ENCODE results near the gene ARHGAP32.

The ARHGAP32 gene

GRCh38 chr11:128929468-128929867 lies 262.7 kb downstream of the ARHGAP32 start:
- H3K9ac ChIP-seq (ENCODE audit: low read length), result no peak overlapping the region
- DNase-seq (ENCODE audit: low read depth), result no peak
- H3K27me3 ChIP-seq (replicated peaks; ENCODE audit: control insufficient read depth, insufficient read depth, low read length), result peaks cover 44% of the 10 kb centered on the region
- H3K9me3 ChIP-seq (ENCODE audit: control insufficient read depth, low read length), result peaks cover 4% of the 10 kb centered on the region
- H3K4me1 ChIP-seq (ENCODE audit: control insufficient read depth, insufficient read depth, low read length), result no peaks in the 10 kb centered on the region
- H3K4me3 ChIP-seq (ENCODE audit: low read length), result no peak overlapping the region
- no peaks in the 10 kb centered on the region for H3K36me3 ChIP-seq (ENCODE audit: control insufficient read depth, insufficient read depth, low read length, severe bottlenecking)

- H3K4me3 ChIP-seq (ENCODE audit: low read length), result no peak overlapping the region
- DNase-seq (ENCODE audit: low read depth), result no peak
These were observed 263.7 kb downstream of the ARHGAP32 start for GRCh38 chr11:128928400-128928799.

GRCh38 chr11:128927683-128928336 lies 264.3 kb downstream of the ARHGAP32 start:
- DNase-seq (ENCODE audit: low read depth), result no peak
- no peaks in the 10 kb centered on the region for H3K36me3 ChIP-seq (ENCODE audit: control insufficient read depth, insufficient read depth, low read length, severe bottlenecking)
- no peaks in the 10 kb centered on the region for H3K9me3 ChIP-seq (ENCODE audit: control insufficient read depth, low read length)
- H3K4me3 ChIP-seq (ENCODE audit: low read length), result no peak overlapping the region
- H3K9ac ChIP-seq (ENCODE audit: low read length), result no peak overlapping the region
- H3K4me1 ChIP-seq (ENCODE audit: control insufficient read depth, insufficient read depth, low read length), result no peaks in the 10 kb centered on the region
- H3K27me3 ChIP-seq (replicated peaks; ENCODE audit: control insufficient read depth, insufficient read depth, low read length), result peaks cover 51% of the 10 kb centered on the region

More at GRCh38 chr11:128928400-128928799, 263.7 kb downstream of the ARHGAP32 start:
- H3K9me3 ChIP-seq (ENCODE audit: control insufficient read depth, low read length), result no peaks in the 10 kb centered on the region
- H3K36me3 ChIP-seq (ENCODE audit: control insufficient read depth, insufficient read depth, low read length, severe bottlenecking), result no peaks in the 10 kb centered on the region
- peaks cover 49% of the 10 kb centered on the region for H3K27me3 ChIP-seq (replicated peaks; ENCODE audit: control insufficient read depth, insufficient read depth, low read length)
- no peak overlapping the region for H3K9ac ChIP-seq (ENCODE audit: low read length)
- no peaks in the 10 kb centered on the region for H3K4me1 ChIP-seq (ENCODE audit: control insufficient read depth, insufficient read depth, low read length)

- Histone ChIP-seq H3K27me3 (replicated peaks; ENCODE audit: control insufficient read depth, insufficient read depth, low read length) (peaks cover 47% of the 10 kb centered on the region), H3K4me1 (ENCODE audit: control insufficient read depth, insufficient read depth, low read length) (no peaks in the 10 kb centered on the region), H3K9ac (ENCODE audit: low read length) (no peak overlapping the region), H3K9me3 (ENCODE audit: control insufficient read depth, low read length) (no peaks in the 10 kb centered on the region), H3K4me3 (ENCODE audit: low read length) (no peak overlapping the region), H3K36me3 (ENCODE audit: control insufficient read depth, insufficient read depth, low read length, severe bottlenecking) (no peaks in the 10 kb centered on the region)
- DNase-seq (ENCODE audit: low read depth), result no peak
These were observed 265.0 kb downstream of the ARHGAP32 start for GRCh38 chr11:128927108-128927461.

DNA sequence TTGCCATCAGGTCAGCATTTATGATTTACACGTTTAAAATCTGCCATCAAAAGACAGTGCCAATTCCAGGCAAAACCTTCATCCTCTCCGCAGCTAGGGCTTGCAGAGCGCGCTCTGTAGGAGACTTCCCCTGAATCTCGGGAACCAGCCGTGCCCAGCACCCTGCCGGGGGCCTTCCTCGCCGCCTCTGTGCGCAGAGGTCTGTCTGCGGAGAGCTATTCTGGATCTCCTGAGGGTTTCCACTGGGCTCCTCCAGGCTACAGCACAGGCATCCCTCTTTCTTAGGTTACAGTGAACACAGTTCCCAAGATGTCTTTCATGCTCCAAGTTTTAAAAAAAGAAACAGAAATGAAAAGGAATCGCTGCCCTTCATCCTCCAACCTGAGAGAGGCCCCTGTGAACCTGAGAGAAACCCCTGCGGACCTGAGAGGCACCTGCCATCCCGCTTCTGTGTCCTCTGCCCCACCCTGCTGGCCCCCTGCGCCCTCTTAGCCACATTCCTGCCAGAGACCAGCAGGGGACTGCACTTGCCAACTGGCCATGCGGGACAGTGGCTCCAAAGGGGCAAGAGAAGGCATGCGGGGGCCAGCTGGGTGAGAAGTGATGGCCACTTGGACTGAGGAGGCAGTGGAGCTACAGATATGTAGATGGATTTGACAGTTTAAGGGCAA lies 265.6 kb downstream of the ARHGAP32 start:
- H3K9me3 ChIP-seq (ENCODE audit: control insufficient read depth, low read length), result no peaks in the 10 kb centered on the region
- H3K27me3 ChIP-seq (replicated peaks; ENCODE audit: control insufficient read depth, insufficient read depth, low read length), result peaks cover 42% of the 10 kb centered on the region
- no peaks in the 10 kb centered on the region for H3K4me1 ChIP-seq (ENCODE audit: control insufficient read depth, insufficient read depth, low read length)
- H3K9ac ChIP-seq (ENCODE audit: low read length), result no peak overlapping the region
- no peak for DNase-seq (ENCODE audit: low read depth)
- H3K36me3 ChIP-seq (ENCODE audit: control insufficient read depth, insufficient read depth, low read length, severe bottlenecking), result no peaks in the 10 kb centered on the region
- no peak overlapping the region for H3K4me3 ChIP-seq (ENCODE audit: low read length)

DNA sequence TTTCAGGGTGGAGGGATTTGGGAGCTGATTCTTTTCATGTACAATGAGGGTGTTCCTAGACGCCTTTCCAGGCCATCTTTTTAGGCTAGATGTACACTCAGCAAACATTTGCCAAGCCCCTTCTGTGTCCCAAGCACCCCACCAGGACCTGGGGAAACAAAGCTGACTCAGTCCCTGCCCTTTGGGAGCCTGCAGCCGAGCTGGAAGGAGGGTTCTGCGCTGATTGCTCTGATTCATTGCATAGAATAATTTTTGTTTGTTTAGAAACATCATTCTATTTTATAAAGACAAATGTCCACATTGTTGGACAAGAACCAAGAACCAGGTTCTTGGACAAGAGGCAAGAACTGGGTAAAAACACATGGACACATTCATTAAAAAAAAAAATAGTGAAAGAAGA lies 266.1 kb downstream of the ARHGAP32 start:
- H3K4me1 ChIP-seq (ENCODE audit: control insufficient read depth, insufficient read depth, low read length), result no peaks in the 10 kb centered on the region
- H3K27me3 ChIP-seq (replicated peaks; ENCODE audit: control insufficient read depth, insufficient read depth, low read length), result peaks cover 41% of the 10 kb centered on the region
- no peaks in the 10 kb centered on the region for H3K9me3 ChIP-seq (ENCODE audit: control insufficient read depth, low read length)
- no peak overlapping the region for H3K9ac ChIP-seq (ENCODE audit: low read length)
- no peak overlapping the region for H3K4me3 ChIP-seq (ENCODE audit: low read length)
- H3K36me3 ChIP-seq (ENCODE audit: control insufficient read depth, insufficient read depth, low read length, severe bottlenecking), result no peaks in the 10 kb centered on the region
- DNase-seq (ENCODE audit: low read depth), result no peak

DNA sequence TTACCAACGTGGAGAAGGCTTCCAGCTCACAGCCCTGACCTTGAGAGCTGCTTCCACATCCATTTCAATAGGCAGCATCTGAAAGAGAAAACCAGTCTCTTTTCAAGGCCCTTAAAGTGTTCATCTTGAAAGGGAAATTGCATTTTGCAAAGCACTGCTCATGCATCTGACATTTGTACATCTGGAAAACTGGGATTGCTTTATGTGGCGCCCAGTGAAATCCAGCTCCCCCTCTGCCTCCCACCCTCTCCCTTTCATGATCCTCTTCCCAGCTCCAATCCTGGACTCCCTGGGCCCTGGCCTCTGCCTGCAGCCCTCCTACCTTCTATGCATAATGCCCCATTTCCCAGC lies 266.9 kb downstream of the ARHGAP32 start:
- peaks cover 48% of the 10 kb centered on the region for H3K27me3 ChIP-seq (replicated peaks; ENCODE audit: control insufficient read depth, insufficient read depth, low read length)
- no peaks in the 10 kb centered on the region for H3K9me3 ChIP-seq (ENCODE audit: control insufficient read depth, low read length)
- no peak overlapping the region for H3K4me3 ChIP-seq (ENCODE audit: low read length)
- no peak overlapping the region for H3K9ac ChIP-seq (ENCODE audit: low read length)
- H3K36me3 ChIP-seq (ENCODE audit: control insufficient read depth, insufficient read depth, low read length, severe bottlenecking), result no peaks in the 10 kb centered on the region
- H3K4me1 ChIP-seq (ENCODE audit: control insufficient read depth, insufficient read depth, low read length), result no peaks in the 10 kb centered on the region
- DNase-seq (ENCODE audit: low read depth), result no peak

- no peak overlapping the region for H3K9ac ChIP-seq (ENCODE audit: low read length)
- no peaks in the 10 kb centered on the region for H3K4me1 ChIP-seq (ENCODE audit: control insufficient read depth, insufficient read depth, low read length)
- DNase-seq (ENCODE audit: low read depth), result no peak
- no peaks in the 10 kb centered on the region for H3K9me3 ChIP-seq (ENCODE audit: control insufficient read depth, low read length)
- H3K36me3 ChIP-seq (ENCODE audit: control insufficient read depth, insufficient read depth, low read length, severe bottlenecking), result no peaks in the 10 kb centered on the region
- no peak overlapping the region for H3K4me3 ChIP-seq (ENCODE audit: low read length)
- peaks cover 54% of the 10 kb centered on the region for H3K27me3 ChIP-seq (replicated peaks; ENCODE audit: control insufficient read depth, insufficient read depth, low read length)
These were observed 267.4 kb downstream of the ARHGAP32 start for GRCh38 chr11:128924510-128925249.

DNA sequence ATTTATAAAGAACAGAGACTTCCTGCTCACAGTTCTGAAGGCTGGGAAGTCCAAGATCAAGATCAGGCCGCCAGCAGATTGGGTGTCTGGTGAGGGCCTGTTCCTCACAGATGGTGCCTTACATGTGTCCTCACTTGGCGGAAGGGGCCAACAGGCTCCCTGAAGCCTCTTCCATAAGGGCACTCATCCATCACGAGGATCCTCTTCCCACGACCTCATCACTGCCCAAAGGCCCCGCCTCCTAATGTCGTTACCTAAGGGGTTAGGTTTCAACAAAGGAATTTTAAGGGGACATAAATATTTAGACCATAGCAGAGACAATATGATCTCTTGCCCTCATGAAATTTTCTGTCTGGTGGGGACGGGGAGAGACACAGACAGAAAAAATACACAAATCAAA lies 268.0 kb downstream of the ARHGAP32 start:
- no peak overlapping the region for H3K4me3 ChIP-seq (ENCODE audit: low read length)
- H3K27me3 ChIP-seq (replicated peaks; ENCODE audit: control insufficient read depth, insufficient read depth, low read length), result peaks cover 58% of the 10 kb centered on the region
- H3K9me3 ChIP-seq (ENCODE audit: control insufficient read depth, low read length), result no peaks in the 10 kb centered on the region
- H3K4me1 ChIP-seq (ENCODE audit: control insufficient read depth, insufficient read depth, low read length), result no peaks in the 10 kb centered on the region
- DNase-seq (ENCODE audit: low read depth), result no peak
- H3K36me3 ChIP-seq (ENCODE audit: control insufficient read depth, insufficient read depth, low read length, severe bottlenecking), result no peaks in the 10 kb centered on the region
- H3K9ac ChIP-seq (ENCODE audit: low read length), result no peak overlapping the region

DNA sequence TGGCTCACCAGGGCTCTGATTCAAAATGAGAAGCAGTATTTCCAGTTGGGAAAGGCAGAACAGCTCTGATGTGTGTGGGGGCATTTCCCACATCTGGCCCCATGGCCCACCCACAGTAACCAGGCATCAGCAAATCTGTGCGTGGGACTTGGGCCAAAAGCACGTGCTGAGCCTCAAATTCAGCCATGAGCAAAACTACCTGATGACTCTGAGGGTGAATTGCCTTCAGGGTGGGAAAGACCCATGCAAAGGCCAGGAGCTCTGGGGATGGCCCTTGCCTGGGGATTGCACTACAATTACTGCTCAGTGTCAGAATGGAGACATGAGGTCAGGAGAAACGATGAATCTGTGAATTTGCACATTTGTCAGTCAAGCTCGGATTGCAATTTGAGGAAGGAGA lies 270.3 kb downstream of the ARHGAP32 start:
- H3K9me3 ChIP-seq (ENCODE audit: control insufficient read depth, low read length), result no peaks in the 10 kb centered on the region
- H3K27me3 ChIP-seq (replicated peaks; ENCODE audit: control insufficient read depth, insufficient read depth, low read length), result peaks cover 53% of the 10 kb centered on the region
- H3K4me3 ChIP-seq (ENCODE audit: low read length), result no peak overlapping the region
- DNase-seq (ENCODE audit: low read depth), result no peak
- no peaks in the 10 kb centered on the region for H3K36me3 ChIP-seq (ENCODE audit: control insufficient read depth, insufficient read depth, low read length, severe bottlenecking)
- no peaks in the 10 kb centered on the region for H3K4me1 ChIP-seq (ENCODE audit: control insufficient read depth, insufficient read depth, low read length)
- H3K9ac ChIP-seq (ENCODE audit: low read length), result no peak overlapping the region

- Histone ChIP-seq H3K36me3 (ENCODE audit: control insufficient read depth, insufficient read depth, low read length, severe bottlenecking) (no peaks in the 10 kb centered on the region), H3K4me3 (ENCODE audit: low read length) (no peak overlapping the region), H3K9ac (ENCODE audit: low read length) (no peak overlapping the region), H3K4me1 (ENCODE audit: control insufficient read depth, insufficient read depth, low read length) (no peaks in the 10 kb centered on the region), H3K27me3 (replicated peaks; ENCODE audit: control insufficient read depth, insufficient read depth, low read length) (peaks cover 50% of the 10 kb centered on the region), H3K9me3 (ENCODE audit: control insufficient read depth, low read length) (peaks cover 3% of the 10 kb centered on the region)
- no peak for DNase-seq (ENCODE audit: low read depth)
These were observed 271.5 kb downstream of the ARHGAP32 start for GRCh38 chr11:128920666-128921065.
